Colonic mucosa (tissue), 4 donors: Measurements from ENCODE around the gene CFAP100. TPM values are rescaled to one million over a fixed set of nuclear protein-coding genes. Genes with fewer than 3 reads are reported as not detected.

Experiments
- DNase-seq: peaks from one replicate; pipeline ENCODE4 v3.0.0-alpha.2; 2020
- H3K27ac ChIP-seq: fragments of 200-600 bp; one replicate; pipeline ENCODE4 v1.8.0; 2021
- H3K27me3 ChIP-seq: fragments of 200-600 bp; one replicate; pipeline ENCODE4 v1.8.0; 2021
- H3K36me3 ChIP-seq: fragments of 200-600 bp; one replicate; pipeline ENCODE4 v1.8.0; 2021
- H3K4me1 ChIP-seq: fragments of 200-600 bp; one replicate; pipeline ENCODE4 v1.8.0; 2021; ENCODE audit warnings: mild to moderate bottlenecking
- H3K4me3 ChIP-seq: fragments of 200-600 bp; one replicate; pipeline ENCODE4 v1.8.0; 2021
- H3K9ac ChIP-seq, 2 donors: one replicate each; pipeline ENCODE4 v1.7.0; 2013; ENCODE audit warnings: control low read depth in 2 of 2, low read depth in 2 of 2, low read length in 2 of 2
- H3K9me3 ChIP-seq: fragments of 200-600 bp; one replicate; pipeline ENCODE4 v1.8.0; 2021
- intact Hi-C: fragments of 100-400 bp; cut with DNase I; formaldehyde crosslinking; loops from one replicate; pipeline ENCODE4 v1.14.1; 2022
- total RNA-seq, 2 donors: library from RNA; stranded (reverse); fragmentation: NEBNext Ultra II Directional in 1 of 2; extraction: Animal tissue kit (Norgen Biotek cat#: 25700) in 1 of 2; gene quantifications; one replicate each; pipeline ENCODE4 v1.2.1, GENCODE V29; 2021
- TF ChIP-seq, protein P1 (sequence below): fragments of 200-600 bp; IDR thresholded peaks from one replicate; pipeline ENCODE4 v1.8.0; 2022; ENCODE audit warnings: antibody characterized with exemption, mild to moderate bottlenecking
- donor health status: healthy.
- donor health status: DM: no; HTN: no; CAD: no.
- donor health status: DM: no; HTN: no; CAD: no.

Gene CFAP100
- total RNA-seq, 2 donors from 2014 or later: not detected

DNA sequence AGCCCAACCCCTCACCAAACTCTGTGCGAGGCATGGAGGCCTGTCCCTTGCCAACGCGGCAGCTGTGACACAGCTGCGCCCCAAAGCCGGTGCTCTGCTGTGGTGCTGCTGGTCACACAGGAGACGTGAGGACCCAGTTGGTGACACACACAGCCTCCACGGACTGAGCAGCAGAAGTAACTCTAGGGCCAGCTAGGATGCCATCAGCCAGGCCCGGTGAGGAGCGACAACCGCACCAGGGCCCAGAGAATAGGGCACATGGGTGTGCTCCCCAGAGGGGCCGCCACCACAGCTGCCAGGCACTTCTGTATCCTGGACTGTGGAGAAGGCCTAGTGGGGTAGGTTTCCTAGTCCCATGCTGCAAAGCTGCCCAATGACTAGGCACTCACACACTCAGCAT lies 70.3 kb downstream of the CFAP100 start:
- no peak overlapping the region for H3K9ac ChIP-seq
- intact Hi-C loops: no loop called here
- H3K36me3 ChIP-seq: peaks cover 48% of the 10 kb centered on the region
- TF ChIP-seq, protein P1, sequence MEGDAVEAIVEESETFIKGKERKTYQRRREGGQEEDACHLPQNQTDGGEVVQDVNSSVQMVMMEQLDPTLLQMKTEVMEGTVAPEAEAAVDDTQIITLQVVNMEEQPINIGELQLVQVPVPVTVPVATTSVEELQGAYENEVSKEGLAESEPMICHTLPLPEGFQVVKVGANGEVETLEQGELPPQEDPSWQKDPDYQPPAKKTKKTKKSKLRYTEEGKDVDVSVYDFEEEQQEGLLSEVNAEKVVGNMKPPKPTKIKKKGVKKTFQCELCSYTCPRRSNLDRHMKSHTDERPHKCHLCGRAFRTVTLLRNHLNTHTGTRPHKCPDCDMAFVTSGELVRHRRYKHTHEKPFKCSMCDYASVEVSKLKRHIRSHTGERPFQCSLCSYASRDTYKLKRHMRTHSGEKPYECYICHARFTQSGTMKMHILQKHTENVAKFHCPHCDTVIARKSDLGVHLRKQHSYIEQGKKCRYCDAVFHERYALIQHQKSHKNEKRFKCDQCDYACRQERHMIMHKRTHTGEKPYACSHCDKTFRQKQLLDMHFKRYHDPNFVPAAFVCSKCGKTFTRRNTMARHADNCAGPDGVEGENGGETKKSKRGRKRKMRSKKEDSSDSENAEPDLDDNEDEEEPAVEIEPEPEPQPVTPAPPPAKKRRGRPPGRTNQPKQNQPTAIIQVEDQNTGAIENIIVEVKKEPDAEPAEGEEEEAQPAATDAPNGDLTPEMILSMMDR: no peak
- H3K4me3 ChIP-seq: no peak overlapping the region
- no peak for DNase-seq
- H3K4me1 ChIP-seq: no peaks in the 10 kb centered on the region
- H3K9me3 ChIP-seq: no peaks in the 10 kb centered on the region
- H3K27ac ChIP-seq: no peak overlapping the region
- no peaks in the 10 kb centered on the region for H3K27me3 ChIP-seq

DNA sequence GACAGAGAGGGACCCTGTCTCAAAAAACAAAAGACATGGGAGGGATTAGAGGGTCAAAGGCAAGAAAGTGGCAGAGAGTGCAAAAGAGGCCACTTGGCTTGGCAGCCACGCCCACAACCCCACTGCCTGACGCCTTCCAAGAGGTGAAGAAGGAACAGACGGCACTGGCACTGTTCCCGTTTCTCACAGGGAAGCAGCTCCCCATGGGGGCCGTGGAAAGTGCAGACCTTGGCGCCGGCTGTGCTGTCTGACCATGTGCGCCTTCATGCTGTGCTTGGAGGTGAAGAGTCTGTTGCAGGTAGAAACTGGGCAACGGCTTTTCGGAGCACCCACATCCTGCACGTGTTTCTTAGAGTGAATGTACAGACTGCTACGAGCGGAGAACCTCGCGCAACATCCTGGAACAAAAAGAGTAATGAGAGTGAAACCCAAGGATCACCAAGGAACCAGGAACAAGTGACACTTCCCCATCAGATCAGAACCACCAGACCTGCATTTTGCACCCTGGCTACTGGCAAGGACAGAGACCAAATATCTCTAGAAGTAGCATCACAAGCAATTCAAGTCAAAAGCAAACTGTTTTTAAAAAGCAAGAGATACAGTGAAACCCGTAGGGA lies 71.3 kb downstream of the CFAP100 start:
- Histone ChIP-seq H3K9ac (no peak overlapping the region), H3K27me3 (no peaks in the 10 kb centered on the region), H3K27ac (no peak overlapping the region), H3K4me1 (no peaks in the 10 kb centered on the region), H3K36me3 (peaks cover 49% of the 10 kb centered on the region), H3K9me3 (no peaks in the 10 kb centered on the region), H3K4me3 (no peak overlapping the region)
- intact Hi-C loops: no loop called here
- TF ChIP-seq, protein P1: no peak
- no peak for DNase-seq

DNA sequence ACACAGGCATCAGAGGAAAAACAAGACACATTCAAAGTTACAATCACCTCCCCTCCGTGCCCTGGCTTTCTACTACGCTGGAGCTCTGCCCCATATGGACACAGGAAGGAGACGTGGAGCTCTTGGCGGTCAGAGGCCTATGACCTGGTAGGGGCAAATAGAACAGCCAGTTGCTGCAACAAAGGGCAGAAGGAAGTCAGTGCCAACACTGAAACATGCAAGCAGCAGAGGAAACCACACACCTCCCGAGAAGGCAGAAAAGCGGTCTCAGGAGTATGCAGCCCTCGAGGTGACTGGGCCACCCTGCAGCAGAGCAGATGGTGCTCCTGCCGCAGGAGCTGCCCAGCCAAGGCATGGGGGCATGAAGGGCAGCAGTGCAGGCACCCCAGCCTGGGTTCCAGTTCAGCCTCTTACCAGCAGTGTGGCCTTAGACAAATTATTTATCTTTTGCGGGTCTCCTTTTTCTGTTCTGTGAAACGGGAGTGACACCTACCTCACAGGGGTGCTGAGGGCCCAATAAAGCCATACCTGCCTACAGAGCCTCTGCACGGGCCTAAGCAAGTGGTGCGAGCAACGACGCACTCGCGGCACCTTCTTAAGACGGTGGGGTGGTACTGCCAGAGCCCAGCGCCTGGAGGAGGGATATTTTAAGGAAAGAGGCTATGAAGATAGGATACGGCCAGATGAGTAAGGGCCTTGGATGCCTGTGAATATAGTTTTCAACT lies 72.3 kb downstream of the CFAP100 start:
- Histone ChIP-seq H3K4me1 (no peaks in the 10 kb centered on the region), H3K27ac (no peak overlapping the region), H3K9ac (no peak overlapping the region), H3K27me3 (no peaks in the 10 kb centered on the region), H3K4me3 (no peak overlapping the region), H3K9me3 (no peaks in the 10 kb centered on the region), H3K36me3 (peaks cover 42% of the 10 kb centered on the region)
- DNase-seq: no peak
- intact Hi-C loops: no loop called here
- TF ChIP-seq, protein P1: no peak

DNA sequence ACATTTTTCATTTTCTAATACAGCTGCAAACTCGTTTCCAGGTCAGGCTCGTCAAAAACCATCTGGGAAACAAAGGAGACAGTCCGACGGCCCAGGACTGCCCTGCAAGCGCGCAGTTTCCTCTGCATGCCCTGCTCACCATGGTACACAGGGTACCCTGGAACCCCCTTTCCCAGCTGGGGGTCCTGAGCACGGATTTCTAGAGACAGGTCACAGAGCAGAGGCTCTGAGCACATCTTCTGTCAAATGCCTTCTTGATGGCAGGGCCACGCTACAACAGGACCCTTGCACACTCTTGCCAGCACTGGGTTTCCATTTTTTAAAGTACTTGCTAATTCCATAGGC lies 72.9 kb downstream of the CFAP100 start:
- no peak for DNase-seq
- no peak overlapping the region for H3K4me3 ChIP-seq
- TF ChIP-seq, protein P1: no peak
- H3K9me3 ChIP-seq: no peaks in the 10 kb centered on the region
- peaks cover 5% of the 10 kb centered on the region for H3K4me1 ChIP-seq
- peaks cover 42% of the 10 kb centered on the region for H3K36me3 ChIP-seq
- H3K27ac ChIP-seq: no peak overlapping the region
- intact Hi-C loops: no loop called here
- no peaks in the 10 kb centered on the region for H3K27me3 ChIP-seq
- no peak overlapping the region for H3K9ac ChIP-seq

DNA sequence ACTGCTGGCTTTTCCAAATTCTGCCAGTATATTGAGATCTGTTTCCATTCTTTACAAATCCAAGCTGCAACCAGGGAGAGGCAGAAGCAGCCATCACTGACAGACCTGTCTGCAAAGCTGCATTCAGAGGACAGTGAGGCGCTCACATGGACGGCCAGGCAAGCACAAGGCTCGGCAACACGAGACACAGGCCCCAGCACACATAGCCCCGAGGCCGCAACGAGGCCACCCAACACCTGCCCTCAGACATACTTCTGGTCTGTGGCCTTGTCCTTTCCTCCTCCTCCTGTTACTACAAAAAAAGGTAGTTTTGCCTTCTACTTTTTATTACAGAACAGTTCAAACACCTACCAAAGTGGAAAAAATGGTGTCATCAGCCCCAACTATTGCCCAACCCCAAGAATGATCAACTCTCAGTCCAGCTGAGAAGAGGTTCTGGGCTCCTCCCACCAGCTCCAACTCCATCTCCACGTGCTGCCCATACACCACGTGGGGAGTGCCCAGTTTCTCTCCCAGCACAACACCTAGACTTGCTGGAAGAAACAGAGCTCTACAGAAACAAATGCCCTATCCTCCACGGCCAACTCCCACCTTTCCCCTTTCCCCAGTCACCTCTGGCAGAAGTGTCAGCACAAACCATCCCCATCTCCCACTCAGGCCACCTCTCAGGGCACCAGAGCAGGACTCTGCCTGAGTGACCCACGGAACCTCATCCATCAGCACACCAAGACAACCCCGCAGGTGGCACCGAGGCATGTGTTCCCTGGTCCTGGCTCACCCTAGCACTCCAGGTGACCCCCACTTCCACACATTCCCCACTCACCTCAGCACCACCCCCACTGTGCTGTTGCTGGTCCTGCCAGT lies 73.6 kb downstream of the CFAP100 start:
- H3K4me3 ChIP-seq: no peak overlapping the region
- H3K9me3 ChIP-seq: no peaks in the 10 kb centered on the region
- no peak for DNase-seq
- H3K27ac ChIP-seq: no peak overlapping the region
- intact Hi-C loops: no loop called here
- H3K4me1 ChIP-seq: peaks cover 11% of the 10 kb centered on the region
- no peak overlapping the region for H3K9ac ChIP-seq
- H3K27me3 ChIP-seq: no peaks in the 10 kb centered on the region
- TF ChIP-seq, protein P1: no peak
- H3K36me3 ChIP-seq: peaks cover 42% of the 10 kb centered on the region
